ENCODE data around the gene FGFR2.

DNA sequence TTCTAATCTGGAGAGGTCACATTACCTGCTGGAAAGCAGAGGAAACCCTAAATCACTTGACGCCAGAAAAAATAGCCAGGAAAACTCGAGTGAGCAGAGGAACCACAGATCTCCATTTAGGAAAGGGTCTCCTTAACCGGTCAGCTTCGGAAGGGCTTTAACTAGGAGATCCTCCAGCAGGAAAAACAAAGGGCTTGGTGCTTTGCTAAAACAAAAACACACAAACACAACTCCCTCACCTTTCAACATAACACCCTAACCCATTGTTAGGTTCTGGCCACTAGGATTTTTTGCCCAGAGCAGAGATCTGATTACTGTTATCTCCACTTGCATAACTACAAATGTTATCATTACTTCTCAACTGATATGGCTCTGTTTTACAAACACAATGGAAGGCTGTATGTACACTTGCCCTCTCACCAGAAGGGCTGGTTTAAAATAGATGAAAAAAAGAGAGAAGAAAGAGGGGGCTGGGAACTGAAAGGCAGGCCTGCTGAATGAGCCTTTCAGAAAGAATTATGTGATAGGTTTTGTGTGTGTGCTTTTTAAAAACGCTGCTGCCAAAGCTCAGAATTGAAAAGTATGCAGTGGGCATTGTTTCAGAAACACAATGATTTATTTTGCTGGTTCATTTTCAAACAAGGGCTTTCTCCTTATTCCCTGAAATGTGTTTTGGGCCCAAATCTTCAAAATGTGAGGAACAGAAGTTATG is 161.5 kb downstream of the FGFR2 start:
- TF ChIP-seq POLR2A (IDR thresholded peaks at IDR 0.05) = no peak
- TF ChIP-seq, protein P1, sequence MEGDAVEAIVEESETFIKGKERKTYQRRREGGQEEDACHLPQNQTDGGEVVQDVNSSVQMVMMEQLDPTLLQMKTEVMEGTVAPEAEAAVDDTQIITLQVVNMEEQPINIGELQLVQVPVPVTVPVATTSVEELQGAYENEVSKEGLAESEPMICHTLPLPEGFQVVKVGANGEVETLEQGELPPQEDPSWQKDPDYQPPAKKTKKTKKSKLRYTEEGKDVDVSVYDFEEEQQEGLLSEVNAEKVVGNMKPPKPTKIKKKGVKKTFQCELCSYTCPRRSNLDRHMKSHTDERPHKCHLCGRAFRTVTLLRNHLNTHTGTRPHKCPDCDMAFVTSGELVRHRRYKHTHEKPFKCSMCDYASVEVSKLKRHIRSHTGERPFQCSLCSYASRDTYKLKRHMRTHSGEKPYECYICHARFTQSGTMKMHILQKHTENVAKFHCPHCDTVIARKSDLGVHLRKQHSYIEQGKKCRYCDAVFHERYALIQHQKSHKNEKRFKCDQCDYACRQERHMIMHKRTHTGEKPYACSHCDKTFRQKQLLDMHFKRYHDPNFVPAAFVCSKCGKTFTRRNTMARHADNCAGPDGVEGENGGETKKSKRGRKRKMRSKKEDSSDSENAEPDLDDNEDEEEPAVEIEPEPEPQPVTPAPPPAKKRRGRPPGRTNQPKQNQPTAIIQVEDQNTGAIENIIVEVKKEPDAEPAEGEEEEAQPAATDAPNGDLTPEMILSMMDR (IDR thresholded peaks at IDR 0.05) = no peak

All from breast epithelium (tissue), 3 donors.